ENCODE results near the gene ACAT1. TPM values are rescaled to one million over a fixed set of nuclear protein-coding genes. Genes with fewer than 3 reads are reported as not detected.
"Not testable (repeated sequence)": the region's sequence is repeated elsewhere in the genome, so short reads cannot be mapped to it uniquely, and the experiment has no call there.

Gene ACAT1
- 110 TPM for total RNA-seq

DNA sequence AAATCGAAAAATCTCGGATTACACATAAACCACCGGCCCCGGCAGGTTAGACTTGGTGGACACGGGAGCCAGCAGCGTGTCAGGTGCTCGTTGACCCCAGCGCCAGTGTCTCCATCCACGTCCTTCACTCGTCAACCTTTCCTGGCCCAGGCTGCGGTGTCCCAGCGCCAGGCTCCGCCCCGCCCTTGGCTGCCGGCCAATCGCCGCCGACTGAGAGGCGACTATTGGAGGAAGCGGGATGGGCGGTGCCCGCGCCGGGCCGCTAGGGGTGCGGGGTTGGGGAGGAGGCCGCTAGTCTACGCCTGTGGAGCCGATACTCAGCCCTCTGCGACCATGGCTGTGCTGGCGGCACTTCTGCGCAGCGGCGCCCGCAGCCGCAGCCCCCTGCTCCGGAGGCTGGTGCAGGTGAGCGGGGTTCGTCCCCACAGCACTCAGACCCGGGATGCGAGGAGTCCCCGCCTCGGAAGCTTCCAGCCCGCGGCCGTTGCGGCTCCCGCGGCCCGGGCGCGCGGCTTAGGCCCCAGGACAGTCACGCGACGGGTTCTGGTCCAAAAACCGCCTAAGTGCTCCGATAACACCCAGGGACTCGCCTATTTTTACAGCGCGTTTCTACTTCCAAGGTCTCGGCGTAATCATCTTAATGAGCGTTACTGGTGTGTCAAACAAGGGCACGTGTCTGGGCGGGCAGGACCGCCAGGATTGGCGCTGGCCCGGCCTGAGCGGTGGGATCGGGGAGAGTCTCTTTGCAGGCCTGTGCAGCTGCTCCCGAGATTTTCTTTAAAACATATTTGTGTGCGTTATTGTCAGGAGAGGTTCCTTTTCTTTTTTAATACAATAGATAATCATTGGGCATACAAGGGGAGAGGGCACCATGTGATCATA lies at the start of gene ACAT1:
TSS of gene ACAT1 (plus strand) at position 294 of the 882 bp plus-strand sequence. CDS start at position 334, 40 bp downstream.
- peak; percentile 94 for DNase-seq

- DNase-seq: no peak
Measured at GRCh38 chr11:108084811-108085210, 36.6 kb upstream of the ACAT1 start.

DNA sequence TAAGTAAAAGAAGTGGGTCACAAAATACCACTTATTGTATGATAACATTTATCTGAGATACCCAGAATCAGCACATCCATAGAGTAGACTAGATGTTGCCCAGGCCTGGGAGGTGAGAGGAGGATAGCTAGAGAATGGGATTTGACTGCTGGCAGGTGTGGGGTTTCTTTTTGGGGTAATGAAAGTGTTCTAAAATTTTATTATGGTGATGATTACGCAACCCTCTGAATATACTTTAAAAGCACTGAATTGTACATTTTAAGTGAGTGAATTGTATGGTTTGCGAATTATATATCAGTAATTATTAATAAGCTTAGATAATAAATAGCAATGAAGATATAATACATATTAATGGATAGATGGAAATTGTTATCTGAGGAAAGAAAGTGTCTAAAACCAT lies 35.7 kb upstream of the ACAT1 start:
- no peak for DNase-seq

GRCh38 chr11:108092134-108092533 lies 29.2 kb upstream of the ACAT1 start:
- DNase-seq: no peak

GRCh38 chr11:108093128-108093904 lies 28.1 kb upstream of the ACAT1 start:
- DNase-seq: no peak

DNA sequence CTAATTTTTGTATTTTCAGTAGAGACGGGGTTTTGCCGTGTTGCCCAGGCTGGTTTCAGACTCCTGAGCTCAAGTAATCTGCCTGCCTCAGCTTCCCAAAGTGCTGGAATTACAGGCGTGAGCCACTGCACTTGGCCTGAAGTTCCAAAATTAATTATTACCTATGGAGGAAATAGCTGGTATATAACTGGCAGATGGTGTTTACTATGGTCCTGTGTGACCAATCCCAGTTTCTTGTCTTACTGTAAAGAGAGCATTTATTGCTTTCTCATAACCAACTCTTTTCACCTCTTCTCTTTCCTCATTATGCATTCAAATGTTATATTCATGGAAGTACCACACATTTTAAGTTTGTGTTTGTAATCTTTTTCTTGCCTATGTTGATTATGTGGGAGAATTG lies 24.2 kb upstream of the ACAT1 start:
- DNase-seq: no peak

DNA sequence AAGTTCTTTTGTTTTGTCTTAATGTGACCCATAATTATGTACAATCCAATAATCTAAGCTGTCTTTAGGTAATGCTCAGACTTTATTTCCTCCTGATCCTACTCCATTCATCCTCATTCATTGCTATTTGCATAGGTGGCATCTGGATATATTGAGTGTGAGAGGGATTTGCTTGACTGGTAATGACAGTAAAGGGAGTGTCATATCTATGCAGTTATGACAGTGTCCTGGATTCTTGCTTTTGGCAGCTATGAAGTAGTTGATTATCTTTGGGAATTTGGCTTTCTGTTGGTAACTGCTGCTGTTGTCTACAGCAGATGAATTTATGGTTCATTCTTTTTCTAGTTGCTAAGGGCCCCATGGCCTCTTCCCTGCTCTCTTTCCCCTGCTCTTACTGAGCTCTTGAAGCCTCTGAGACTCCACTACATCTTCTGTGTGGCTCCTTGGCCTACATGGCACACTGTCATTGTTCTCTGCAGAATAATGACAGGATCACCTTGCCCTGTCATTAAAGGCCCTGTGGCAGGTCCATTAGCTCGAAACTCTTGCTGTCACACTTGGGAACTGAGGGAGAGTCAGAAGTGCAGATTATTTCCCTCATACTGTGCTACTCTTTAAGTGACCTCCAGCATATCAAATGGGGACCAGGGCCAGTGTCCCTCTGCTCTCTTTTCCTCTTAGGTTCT lies 20.1 kb upstream of the ACAT1 start:
- no peak for DNase-seq

GRCh38 chr11:108111126-108111525 lies 10.2 kb upstream of the ACAT1 start:
- no peak for DNase-seq

DNA sequence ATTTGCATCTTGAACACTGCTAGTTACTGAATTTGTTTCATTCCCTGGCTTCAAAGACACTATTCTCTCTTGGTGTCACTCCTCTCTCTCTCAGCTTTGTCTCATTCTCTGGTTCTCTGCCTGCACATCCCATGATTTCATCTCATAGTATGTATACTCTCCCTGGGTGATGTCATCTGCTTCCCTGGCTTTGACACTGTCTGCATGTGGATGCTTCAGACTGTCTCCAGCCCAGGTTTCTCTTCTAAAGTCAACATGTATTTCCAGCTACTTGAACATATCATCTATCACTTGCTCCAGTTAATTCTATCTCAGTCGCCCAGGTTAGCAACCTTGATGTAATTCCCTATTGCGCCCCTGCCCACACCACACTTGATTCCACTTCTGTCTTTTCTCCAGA lies 9.3 kb upstream of the ACAT1 start:
- no peak for DNase-seq

DNA sequence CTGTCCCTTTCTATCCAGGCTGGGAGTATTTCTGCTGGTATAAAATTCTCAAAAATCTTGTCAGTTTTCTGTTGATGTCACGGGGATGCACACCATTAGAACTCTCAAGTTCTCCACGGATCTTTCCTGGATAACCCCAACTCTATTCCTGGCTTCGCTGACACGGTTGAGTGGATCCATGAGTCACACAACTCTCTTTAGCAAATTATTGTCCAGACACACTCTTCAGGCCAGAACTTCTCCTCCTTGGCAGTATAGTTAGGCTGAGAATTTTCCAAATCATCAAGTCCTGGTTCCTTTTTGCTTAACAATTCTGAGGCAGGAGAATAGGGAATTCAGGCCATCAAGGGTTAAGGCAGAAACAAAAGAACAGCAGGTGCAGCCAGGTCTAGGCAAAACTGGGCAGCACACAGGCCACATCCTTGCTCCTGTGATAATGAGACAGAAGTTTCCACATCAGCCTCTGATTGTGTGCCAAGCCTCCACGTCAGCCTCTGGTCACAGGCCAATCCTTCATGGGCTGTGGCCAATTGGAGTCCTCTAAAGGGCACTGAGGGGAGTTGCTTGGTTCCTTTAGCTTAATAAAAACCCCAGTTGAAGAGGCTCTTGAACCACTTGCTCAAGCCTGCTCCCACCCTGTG lies 5.7 kb upstream of the ACAT1 start:
- peak; percentile 62 for DNase-seq

GRCh38 chr11:108117746-108118371 lies 3.5 kb upstream of the ACAT1 start:
- DNase-seq: no peak

DNA sequence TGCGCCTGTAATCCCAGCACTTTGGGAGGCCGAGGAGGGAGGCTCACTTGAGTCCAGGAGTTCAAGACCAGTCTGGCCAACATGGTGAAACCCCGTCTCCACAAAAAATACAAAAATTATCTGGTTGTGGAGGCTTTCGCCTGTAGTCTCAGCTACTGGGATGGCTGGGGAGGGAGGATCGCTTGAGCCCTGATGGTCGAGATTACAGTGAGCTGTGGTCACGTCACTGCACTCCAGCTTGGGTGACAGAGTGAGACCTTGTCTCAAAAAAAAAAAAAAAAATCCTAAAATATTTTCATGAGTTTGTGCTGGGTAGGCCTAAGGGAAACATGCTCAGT lies 462 bp upstream of the ACAT1 start:
- DNase-seq: not testable (repeated sequence)

GRCh38 chr11:108122166-108122628 lies 830 bp downstream of the ACAT1 start:
- DNase-seq: no peak

DNA sequence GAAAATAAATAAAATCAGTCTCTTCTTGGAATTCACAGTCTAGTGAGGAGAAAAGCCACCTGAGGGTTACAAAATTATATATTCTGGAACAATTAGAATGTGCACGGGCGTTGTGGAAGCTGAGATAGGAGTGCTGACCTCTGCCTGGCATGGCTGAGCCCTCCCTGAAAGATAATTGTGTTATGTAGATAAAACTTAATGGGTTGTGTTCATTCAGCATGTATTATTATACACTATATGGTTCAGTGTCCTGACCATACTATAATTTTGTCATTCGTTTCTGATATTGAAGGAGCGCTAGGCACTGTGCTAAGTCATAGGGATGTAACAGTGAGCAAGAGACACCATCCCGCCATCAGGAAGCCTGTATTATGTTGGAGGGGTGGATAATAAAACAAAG lies 3.7 kb downstream of the ACAT1 start:
- no peak for DNase-seq

DNA sequence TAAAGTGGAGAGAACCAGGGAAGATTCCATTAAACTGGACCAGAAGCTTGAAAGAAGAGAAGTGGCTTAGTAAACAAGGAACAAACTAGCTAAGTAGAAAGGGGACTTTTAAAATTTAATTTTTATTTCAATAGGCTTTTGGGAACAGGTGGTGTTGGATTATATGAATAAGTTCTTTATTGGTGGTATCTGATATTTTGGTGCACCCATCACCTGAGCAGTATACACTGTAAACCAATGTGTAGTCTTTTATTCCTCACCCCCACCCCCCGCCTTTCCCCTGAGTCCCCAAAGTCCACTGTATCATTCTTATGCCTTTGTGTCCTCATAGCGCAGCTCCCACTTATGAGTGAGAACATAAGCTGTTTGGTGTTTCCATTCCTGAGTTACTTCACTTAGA lies 7.4 kb downstream of the ACAT1 start:
- DNase-seq: no peak

DNA sequence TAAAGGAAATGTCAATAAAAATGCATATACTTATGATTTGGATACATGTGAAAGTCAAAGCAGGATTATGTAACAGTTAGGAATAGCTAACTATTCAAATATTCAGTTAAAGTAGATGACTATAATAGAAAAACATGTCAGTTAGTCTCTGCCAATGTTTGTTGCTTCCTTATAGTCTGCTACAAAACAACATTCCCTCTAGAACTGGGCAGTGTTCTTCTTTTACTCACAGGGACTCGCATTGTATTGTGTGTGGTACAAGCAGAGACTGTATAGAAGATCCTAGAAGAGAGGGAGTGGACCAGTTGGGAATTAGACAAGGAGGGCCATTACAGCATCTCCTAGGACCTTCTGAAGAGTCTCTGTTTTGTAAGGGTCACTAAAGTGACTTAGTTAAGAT lies 10.6 kb downstream of the ACAT1 start:
- no peak for DNase-seq

- not testable (repeated sequence) for DNase-seq
Measured at GRCh38 chr11:108132993-108133538, 11.7 kb downstream of the ACAT1 start.

GRCh38 chr11:108135845-108136544 lies 14.6 kb downstream of the ACAT1 start:
- no peak for DNase-seq

DNA sequence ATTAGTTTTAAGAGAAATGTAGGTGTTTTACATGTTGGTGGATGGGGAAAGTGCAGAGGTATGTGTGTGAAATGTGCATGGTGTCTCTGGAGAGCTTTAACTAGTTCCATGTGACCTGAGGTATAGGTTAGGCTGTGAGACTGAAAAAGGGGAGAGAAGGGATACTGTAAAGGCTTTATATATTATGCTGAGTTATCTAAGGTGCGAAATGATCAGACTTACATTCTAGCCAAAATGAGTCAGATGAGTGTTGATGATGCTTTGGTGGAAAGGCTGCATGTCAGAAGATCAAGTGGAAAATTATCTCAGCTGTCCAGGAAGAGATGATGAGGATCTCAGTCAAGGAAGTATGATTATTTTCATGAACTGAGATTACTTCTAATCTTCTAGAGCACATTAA lies 15.8 kb downstream of the ACAT1 start:
- DNase-seq: no peak

DNA sequence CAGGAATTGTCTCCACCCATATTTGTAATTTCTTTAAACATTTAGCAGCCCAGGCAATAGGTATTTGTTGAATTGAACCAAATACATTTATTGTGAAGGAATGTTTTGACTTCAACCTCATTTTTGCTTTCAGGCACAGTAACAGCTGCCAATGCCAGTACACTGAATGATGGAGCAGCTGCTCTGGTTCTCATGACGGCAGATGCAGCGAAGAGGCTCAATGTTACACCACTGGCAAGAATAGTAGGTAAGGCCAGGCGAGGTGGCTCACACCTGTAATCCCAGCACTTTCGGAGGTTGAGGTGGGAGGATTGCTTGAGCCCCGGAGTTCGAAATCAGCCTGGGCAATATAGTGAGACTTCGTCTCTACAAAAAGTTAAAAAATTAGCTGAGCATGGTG lies 20.9 kb downstream of the ACAT1 start:
- no peak for DNase-seq

- DNase-seq: no peak
Measured at GRCh38 chr11:108144615-108145014, 23.2 kb downstream of the ACAT1 start.
